ENCODE measurements around the gene TASOR2. TPM values are rescaled to one million over a fixed set of nuclear protein-coding genes. Genes with fewer than 3 reads are reported as not detected.

Gene TASOR2
- total RNA-seq, 1 experiment from 2014 or later, result 67.3 TPM

- CTCF ChIA-PET, result no interaction called here
- H3K27ac Mint-ChIP-seq, result no peak overlapping the region
- H3K4me3 Mint-ChIP-seq, result no peak overlapping the region
- TF ChIP-seq CREM (CRISPR knock-in tag; IDR thresholded peaks at IDR 0.05) (no peak), NR1H2 (CRISPR knock-in tag; IDR thresholded peaks at IDR 0.05) (no peak), ZNF423 (CRISPR knock-in tag; IDR thresholded peaks at IDR 0.05) (no peak), MYBL2 (CRISPR knock-in tag; IDR thresholded peaks at IDR 0.05) (no peak), ZNF425 (CRISPR knock-in tag; conservative IDR thresholded peaks at IDR 0.05) (no peak), GABPB1 (CRISPR knock-in tag; IDR thresholded peaks at IDR 0.05) (no peak), JUN (CRISPR knock-in tag; IDR thresholded peaks at IDR 0.05) (no peak), PRRX2 (CRISPR knock-in tag; IDR thresholded peaks at IDR 0.05) (no peak), NFE2L1 (CRISPR knock-in tag; IDR thresholded peaks at IDR 0.05) (no peak), PREB (CRISPR knock-in tag; IDR thresholded peaks at IDR 0.05; ENCODE audit: borderline replicate concordance) (no peak), ZNF121 (CRISPR knock-in tag; IDR thresholded peaks at IDR 0.05) (no peak), ZNF671 (CRISPR knock-in tag; IDR thresholded peaks at IDR 0.05) (no peak), ZNF281 (CRISPR knock-in tag; IDR thresholded peaks at IDR 0.05) (no peak), TEAD4 (CRISPR knock-in tag; IDR thresholded peaks at IDR 0.05) (no peak), ZSCAN18 (CRISPR knock-in tag; IDR thresholded peaks at IDR 0.05) (no peak), ELF4 (CRISPR knock-in tag; IDR thresholded peaks at IDR 0.05; ENCODE audit: low read depth) (no peak)
- H3K4me1 Mint-ChIP-seq, result peaks cover 16% of the 10 kb centered on the region
- POLR2A ChIA-PET, result no interaction called here
- peaks cover 18% of the 10 kb centered on the region for H3K9me3 Mint-ChIP-seq
- ATAC-seq, result no peak
- peaks cover 25% of the 10 kb centered on the region for H3K27me3 Mint-ChIP-seq (ENCODE audit: low read depth)
- no peak for DNase-seq (ENCODE audit: low spot score)
- peaks cover 4% of the 10 kb centered on the region; the same call in 1 of the 2 replicates for H3K36me3 Mint-ChIP-seq
Measured at GRCh38 chr10:5669604-5670003, 15.0 kb upstream of the TASOR2 start.

- TF ChIP-seq USF2 (CRISPR knock-in tag; IDR thresholded peaks at IDR 0.05) (no peak), ZNF317 (CRISPR knock-in tag; IDR thresholded peaks at IDR 0.05; ENCODE audit: borderline replicate concordance, low read depth) (no peak), CTCF (IDR thresholded peaks at IDR 0.05) (no peak), SMAD3 (CRISPR knock-in tag; IDR thresholded peaks at IDR 0.05; ENCODE audit: borderline replicate concordance) (no peak), GABPB1 (CRISPR knock-in tag; IDR thresholded peaks at IDR 0.05) (no peak), GTF2I (CRISPR knock-in tag; conservative IDR thresholded peaks at IDR 0.05) (no peak), ATF2 (CRISPR knock-in tag; IDR thresholded peaks at IDR 0.05; ENCODE audit: borderline replicate concordance, low read depth) (no peak)
- CTCF ChIA-PET, result no interaction called here
- Mint-ChIP-seq H3K36me3 (peaks cover 6% of the 10 kb centered on the region; the same call in 1 of the 2 replicates), H3K4me1 (peaks cover 7% of the 10 kb centered on the region), H3K27ac (no peak overlapping the region), H3K27me3 (ENCODE audit: low read depth) (peaks cover 25% of the 10 kb centered on the region), H3K9me3 (peaks cover 22% of the 10 kb centered on the region), H3K4me3 (no peak overlapping the region)
- no peak for ATAC-seq
- POLR2A ChIA-PET, result no interaction called here
- DNase-seq (ENCODE audit: low spot score), result no peak
Measured at GRCh38 chr10:5670662-5671375, 13.8 kb upstream of the TASOR2 start.

All from WTC11 (cell line).